Measurements from ENCODE around the gene CARD10. TPM values are rescaled to one million over a fixed set of nuclear protein-coding genes. Genes with fewer than 3 reads are reported as not detected.

CARD10 gene
- total and polyA plus RNA-seq, 2 donors, result 1.1 to 4.2 TPM

DNA sequence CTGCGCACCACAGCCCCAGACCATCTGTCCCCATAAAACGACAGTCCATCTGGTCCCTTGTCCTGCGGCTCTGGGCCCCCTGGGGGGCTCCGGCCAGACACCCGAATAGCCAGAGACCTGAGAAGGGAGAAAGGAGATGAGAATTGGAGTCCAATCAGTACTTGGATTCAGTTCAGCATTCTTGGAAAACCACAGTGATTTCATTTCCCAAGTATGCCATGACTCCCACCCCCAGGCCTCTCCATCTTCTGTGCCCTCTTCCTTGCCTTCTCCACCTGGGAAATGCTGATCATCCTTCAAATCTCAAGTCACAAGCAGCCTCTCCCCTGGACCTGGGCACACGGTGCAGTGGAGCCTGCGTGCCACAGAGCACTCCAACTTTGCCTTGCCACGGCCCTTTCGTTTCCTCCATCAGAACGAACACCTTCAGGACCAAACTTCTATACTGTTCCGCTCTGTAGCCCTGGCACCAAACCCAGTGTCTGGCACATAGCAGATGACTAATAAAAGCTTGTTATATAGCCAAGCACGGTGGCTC is 22.1 kb downstream of the CARD10 start:
- no peak for DNase-seq (ENCODE audit: low read depth in 6 of 9, low spot score in 9 of 9)
- 94% methylated on average over 12 of the region's 12 CpGs for whole genome bisulfite sequencing
- no peak overlapping the region for H3K27ac ChIP-seq (ENCODE audit: low read depth in 1 of 2, low read length in 1 of 2)
- no peak overlapping the region for H3K4me3 ChIP-seq (ENCODE audit: low read length in 2 of 2)
- H3K9me3 ChIP-seq (ENCODE audit: control insufficient read depth in 2 of 2, insufficient read depth in 1 of 2, low read length in 1 of 2), result peaks cover 0 to 3% of the 10 kb centered on the region in 2 donors
- no peaks in the 10 kb centered on the region for H3K36me3 ChIP-seq (ENCODE audit: control insufficient read depth in 2 of 2, insufficient read depth in 2 of 2, low read length in 1 of 2)
- H3K4me1 ChIP-seq (ENCODE audit: control insufficient read depth in 2 of 2, insufficient read depth in 2 of 2, low read length in 2 of 2), result peaks cover 0 to 25% of the 10 kb centered on the region in 2 donors
- peaks cover 0 to 21% of the 10 kb centered on the region in 2 donors for H3K27me3 ChIP-seq (ENCODE audit: control insufficient read depth in 2 of 2, insufficient read depth in 1 of 2, low read length in 1 of 2)

DNA sequence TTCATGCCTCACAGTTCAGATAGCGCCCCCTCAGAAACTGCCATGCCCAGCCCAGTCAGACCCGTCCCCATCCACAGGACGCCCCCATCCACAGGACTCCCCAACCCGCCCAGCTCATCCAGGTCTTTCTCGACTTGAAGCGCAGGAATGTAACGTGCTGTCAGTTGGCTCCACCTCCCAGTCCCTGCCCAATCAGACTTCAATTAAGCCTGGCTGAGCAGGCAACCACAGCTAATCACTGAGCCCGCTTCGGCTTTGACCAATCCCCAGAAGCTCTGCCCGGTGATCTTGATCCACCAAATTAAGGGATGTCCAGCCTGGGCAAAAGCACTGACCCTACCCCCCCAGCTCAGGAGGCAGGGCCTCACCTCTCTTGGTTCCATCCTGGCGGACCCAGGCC is 22.6 kb downstream of the CARD10 start:
- 93% methylated on average over 11 of the region's 11 CpGs for WGBS
- no peak for DNase-seq (ENCODE audit: low read depth in 6 of 9, low spot score in 9 of 9)
- Histone ChIP-seq H3K27me3 (ENCODE audit: control insufficient read depth in 2 of 2, insufficient read depth in 1 of 2, low read length in 1 of 2) (peaks cover 0 to 21% of the 10 kb centered on the region in 2 donors), H3K4me1 (ENCODE audit: control insufficient read depth in 2 of 2, insufficient read depth in 2 of 2, low read length in 2 of 2) (peaks cover 0 to 20% of the 10 kb centered on the region in 2 donors), H3K36me3 (ENCODE audit: control insufficient read depth in 2 of 2, insufficient read depth in 2 of 2, low read length in 1 of 2) (no peaks in the 10 kb centered on the region), H3K27ac (ENCODE audit: low read depth in 1 of 2, low read length in 1 of 2) (no peak overlapping the region), H3K4me3 (ENCODE audit: low read length in 2 of 2) (no peak overlapping the region), H3K9me3 (ENCODE audit: control insufficient read depth in 2 of 2, insufficient read depth in 1 of 2, low read length in 1 of 2) (peaks cover 0 to 6% of the 10 kb centered on the region in 2 donors)

DNA sequence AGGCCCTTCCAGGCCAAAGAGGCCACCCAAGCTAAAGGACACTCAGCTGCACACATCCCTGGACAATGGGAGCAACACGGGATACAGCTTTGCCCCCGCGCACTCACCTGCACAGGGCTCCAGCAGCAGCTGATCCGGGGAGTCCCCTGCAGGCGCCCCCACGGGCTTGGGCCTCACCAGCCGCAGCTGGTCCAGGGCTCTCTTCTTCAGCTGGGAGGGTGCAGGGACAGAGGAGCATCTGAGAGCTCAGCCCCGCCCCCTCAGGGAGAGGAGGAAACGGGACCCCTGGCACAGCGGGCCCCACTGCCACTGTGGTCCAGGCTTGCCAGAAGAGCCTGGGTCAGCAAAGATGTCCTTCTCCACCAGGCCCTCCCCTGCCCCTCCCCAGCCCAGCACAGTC is 25.2 kb downstream of the CARD10 start:
- Histone ChIP-seq H3K27me3 (ENCODE audit: control insufficient read depth in 2 of 2, insufficient read depth in 1 of 2, low read length in 1 of 2) (peaks cover 0 to 3% of the 10 kb centered on the region in 2 donors), H3K27ac (ENCODE audit: low read depth in 1 of 2, low read length in 1 of 2) (no peak overlapping the region), H3K36me3 (ENCODE audit: control insufficient read depth in 2 of 2, insufficient read depth in 2 of 2, low read length in 1 of 2) (no peaks in the 10 kb centered on the region), H3K4me1 (ENCODE audit: control insufficient read depth in 2 of 2, insufficient read depth in 2 of 2, low read length in 2 of 2) (peaks cover 0 to 16% of the 10 kb centered on the region in 2 donors), H3K9me3 (ENCODE audit: control insufficient read depth in 2 of 2, insufficient read depth in 1 of 2, low read length in 1 of 2) (peaks cover 0 to 7% of the 10 kb centered on the region in 2 donors), H3K4me3 (ENCODE audit: low read length in 2 of 2) (no peak overlapping the region)
- no peak for DNase-seq (ENCODE audit: low read depth in 6 of 9, low spot score in 9 of 9)
- WGBS, result 91% methylated on average over 10 of the region's 10 CpGs

DNA sequence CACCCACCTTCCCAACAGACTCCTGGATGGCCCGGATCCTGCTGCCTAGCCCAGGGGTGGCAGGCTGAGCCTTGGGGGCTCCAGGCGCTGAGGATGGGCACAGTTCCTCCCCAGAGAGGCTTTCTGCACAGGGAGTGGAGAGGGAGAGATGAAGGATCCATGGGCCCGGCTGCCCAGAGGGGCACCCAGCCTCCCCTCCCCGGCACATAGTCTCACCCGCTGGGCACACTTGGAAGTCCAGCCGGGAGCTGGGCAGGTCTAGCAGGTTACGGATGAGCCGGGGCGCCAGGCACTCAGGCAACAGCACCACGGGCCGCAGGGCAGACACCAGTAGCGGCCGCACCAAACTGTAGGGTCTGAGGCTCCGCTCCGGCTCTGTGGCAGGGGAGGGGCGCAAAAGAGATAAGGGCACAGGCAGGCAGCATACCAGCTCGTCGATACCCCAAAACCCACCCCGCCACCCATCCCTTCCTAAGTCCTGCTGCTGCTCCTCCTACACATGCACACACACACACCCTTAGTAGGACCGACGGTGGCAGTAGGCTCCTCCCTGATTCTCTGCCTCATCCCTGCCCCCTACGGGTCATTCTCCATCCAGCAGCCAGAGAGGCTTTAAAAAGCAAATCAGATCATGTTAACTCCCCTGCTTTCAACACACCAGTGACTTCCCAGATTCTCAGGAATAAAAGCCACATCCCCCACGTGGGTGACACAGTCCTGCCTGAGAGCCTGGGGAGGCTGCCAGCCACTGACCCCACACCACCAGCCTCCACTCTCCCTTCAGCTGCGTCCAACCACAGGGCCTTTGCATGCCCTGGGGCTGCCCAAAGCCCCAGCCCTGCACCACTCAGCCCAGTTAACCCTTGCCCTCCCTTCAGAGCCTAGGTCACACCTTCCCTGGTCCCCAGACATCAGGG is 26.5 kb downstream of the CARD10 start:
- H3K36me3 ChIP-seq (ENCODE audit: control insufficient read depth in 2 of 2, insufficient read depth in 2 of 2, low read length in 1 of 2), result no peaks in the 10 kb centered on the region
- DNase-seq (ENCODE audit: low read depth in 6 of 9, low spot score in 9 of 9), result peak in 1 of 9 donors; percentile 65
- H3K4me1 ChIP-seq (ENCODE audit: control insufficient read depth in 2 of 2, insufficient read depth in 2 of 2, low read length in 2 of 2), result peaks cover 7 to 26% of the 10 kb centered on the region in 2 donors

DNA sequence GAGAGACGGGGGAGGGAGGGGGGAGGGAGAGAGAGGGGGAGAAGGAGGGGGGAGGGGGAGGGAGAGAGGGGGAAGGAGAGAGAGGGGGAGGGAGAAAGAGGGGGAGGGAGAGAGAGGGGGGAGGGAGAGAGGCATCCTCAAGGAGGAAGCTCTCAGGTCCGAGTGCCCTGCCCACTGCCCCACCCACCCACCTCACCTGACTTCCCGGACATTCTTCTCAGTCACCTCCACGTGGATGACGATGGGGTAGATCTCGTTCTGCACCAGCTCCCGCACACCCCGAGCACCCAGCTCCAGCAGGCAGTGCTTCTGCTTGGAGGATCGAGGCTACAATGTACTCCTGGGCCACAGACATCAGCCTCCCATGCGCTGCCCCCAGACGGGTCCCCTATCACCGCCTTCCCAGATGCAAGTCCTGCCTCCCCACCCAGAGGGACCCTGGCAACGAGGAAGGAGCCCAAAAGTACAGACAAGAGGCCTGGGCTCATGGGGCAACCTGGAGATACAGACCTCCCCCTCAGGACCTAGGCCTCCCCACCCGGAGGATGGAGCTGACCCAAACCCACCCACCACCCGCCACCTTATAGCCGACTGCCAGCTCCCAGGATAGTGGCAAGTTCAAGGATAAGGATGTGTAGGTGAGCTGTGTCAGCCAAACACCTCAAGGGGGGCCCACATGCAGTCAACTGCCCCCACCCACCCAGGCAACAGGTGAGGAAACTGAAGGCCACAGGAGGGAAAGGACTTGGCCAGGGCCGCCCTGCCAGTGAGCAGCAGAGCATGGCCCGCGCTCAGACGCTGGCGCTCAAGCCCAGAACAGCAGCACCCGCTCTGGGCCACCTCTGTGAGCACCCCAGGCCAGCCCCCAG is 27.4 kb downstream of the CARD10 start:
- Histone ChIP-seq H3K9me3 (ENCODE audit: control insufficient read depth in 2 of 2, insufficient read depth in 1 of 2, low read length in 1 of 2) (peaks cover 0 to 4% of the 10 kb centered on the region in 2 donors), H3K27me3 (ENCODE audit: control insufficient read depth in 2 of 2, insufficient read depth in 1 of 2, low read length in 1 of 2) (peaks cover 0 to 1% of the 10 kb centered on the region in 2 donors), H3K4me3 (ENCODE audit: low read length in 2 of 2) (no peak overlapping the region), H3K36me3 (ENCODE audit: control insufficient read depth in 2 of 2, insufficient read depth in 2 of 2, low read length in 1 of 2) (no peaks in the 10 kb centered on the region), H3K27ac (ENCODE audit: low read depth in 1 of 2, low read length in 1 of 2) (no peak overlapping the region), H3K4me1 (ENCODE audit: control insufficient read depth in 2 of 2, insufficient read depth in 2 of 2, low read length in 2 of 2) (peaks cover 9 to 35% of the 10 kb centered on the region in 2 donors)
- DNase-seq (ENCODE audit: low read depth in 6 of 9, low spot score in 9 of 9), result no peak
- WGBS, result 90% methylated on average over 21 of the region's 22 CpGs

More for the DNA sequence above, 26.5 kb downstream of the CARD10 start:
- H3K9me3 ChIP-seq (ENCODE audit: control insufficient read depth in 2 of 2, insufficient read depth in 1 of 2, low read length in 1 of 2), result peaks cover 0 to 4% of the 10 kb centered on the region in 2 donors
- H3K27ac ChIP-seq (ENCODE audit: low read depth in 1 of 2, low read length in 1 of 2), result no peak overlapping the region
- H3K27me3 ChIP-seq (ENCODE audit: control insufficient read depth in 2 of 2, insufficient read depth in 1 of 2, low read length in 1 of 2), result peaks cover 0 to 3% of the 10 kb centered on the region in 2 donors
- no peak overlapping the region for H3K4me3 ChIP-seq (ENCODE audit: low read length in 2 of 2)
- WGBS, result 80% methylated on average over 24 of the region's 24 CpGs

DNA sequence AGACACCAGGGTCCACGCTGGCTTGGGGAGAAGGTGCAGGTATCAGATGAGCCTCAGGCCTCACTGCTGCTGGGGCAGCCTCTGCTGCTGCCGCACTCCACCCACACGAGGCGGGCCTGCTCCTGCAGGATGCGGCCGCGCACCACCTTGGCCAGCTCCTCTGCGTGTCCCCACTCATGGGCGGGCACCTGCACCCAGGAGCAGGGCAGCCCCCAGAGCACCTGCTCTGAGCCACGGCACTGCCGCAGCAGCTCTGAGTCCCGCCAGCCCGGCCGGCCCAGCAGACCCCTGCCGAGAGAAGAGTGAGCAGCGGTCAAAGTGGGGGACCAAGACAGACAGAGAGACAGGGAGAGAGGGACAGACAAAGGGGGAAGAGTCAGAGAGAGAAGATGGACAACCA is 28.1 kb downstream of the CARD10 start:
- Histone ChIP-seq H3K27ac (ENCODE audit: low read depth in 1 of 2, low read length in 1 of 2) (no peak overlapping the region), H3K9me3 (ENCODE audit: control insufficient read depth in 2 of 2, insufficient read depth in 1 of 2, low read length in 1 of 2) (peaks cover 0 to 5% of the 10 kb centered on the region in 2 donors), H3K4me3 (ENCODE audit: low read length in 2 of 2) (no peak overlapping the region), H3K4me1 (ENCODE audit: control insufficient read depth in 2 of 2, insufficient read depth in 2 of 2, low read length in 2 of 2) (peaks cover 12 to 41% of the 10 kb centered on the region in 2 donors), H3K36me3 (ENCODE audit: control insufficient read depth in 2 of 2, insufficient read depth in 2 of 2, low read length in 1 of 2) (no peaks in the 10 kb centered on the region), H3K27me3 (ENCODE audit: control insufficient read depth in 2 of 2, insufficient read depth in 1 of 2, low read length in 1 of 2) (peaks cover 0 to under 1% of the 10 kb centered on the region in 2 donors)
- WGBS, result 95% methylated on average over 16 of the region's 16 CpGs
- DNase-seq (ENCODE audit: low read depth in 6 of 9, low spot score in 9 of 9), result no peak

DNA sequence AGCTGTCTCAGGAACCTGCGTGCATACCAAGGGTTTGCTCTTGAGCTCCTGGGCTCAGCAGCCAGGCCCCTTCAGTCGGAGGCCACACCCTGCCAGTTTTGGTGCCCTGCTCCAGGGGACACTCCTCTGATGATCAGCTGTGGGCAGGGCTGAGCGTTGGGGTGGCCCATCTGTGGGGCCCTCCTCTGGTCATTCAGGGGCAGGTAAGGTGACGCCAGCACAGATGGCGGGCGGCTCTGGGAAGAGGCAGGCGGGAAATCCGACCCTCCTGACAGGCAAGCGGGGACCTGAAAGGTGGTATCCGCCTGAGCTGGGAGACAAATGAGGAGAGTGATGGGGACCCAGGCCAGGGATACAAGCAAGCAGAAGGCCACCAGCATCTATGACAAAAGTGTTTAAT is 29.2 kb downstream of the CARD10 start:
- Histone ChIP-seq H3K36me3 (ENCODE audit: control insufficient read depth in 2 of 2, insufficient read depth in 2 of 2, low read length in 1 of 2) (no peaks in the 10 kb centered on the region), H3K4me1 (ENCODE audit: control insufficient read depth in 2 of 2, insufficient read depth in 2 of 2, low read length in 2 of 2) (peaks cover 12 to 52% of the 10 kb centered on the region in 2 donors), H3K27ac (ENCODE audit: low read depth in 1 of 2, low read length in 1 of 2) (no peak overlapping the region), H3K27me3 (ENCODE audit: control insufficient read depth in 2 of 2, insufficient read depth in 1 of 2, low read length in 1 of 2) (peaks cover 0 to 2% of the 10 kb centered on the region in 2 donors), H3K9me3 (ENCODE audit: control insufficient read depth in 2 of 2, insufficient read depth in 1 of 2, low read length in 1 of 2) (peaks cover 0 to 8% of the 10 kb centered on the region in 2 donors), H3K4me3 (ENCODE audit: low read length in 2 of 2) (no peak overlapping the region)
- DNase-seq (ENCODE audit: low read depth in 6 of 9, low spot score in 9 of 9), result no peak
- WGBS, result 95% methylated on average over 10 of the region's 10 CpGs

DNA sequence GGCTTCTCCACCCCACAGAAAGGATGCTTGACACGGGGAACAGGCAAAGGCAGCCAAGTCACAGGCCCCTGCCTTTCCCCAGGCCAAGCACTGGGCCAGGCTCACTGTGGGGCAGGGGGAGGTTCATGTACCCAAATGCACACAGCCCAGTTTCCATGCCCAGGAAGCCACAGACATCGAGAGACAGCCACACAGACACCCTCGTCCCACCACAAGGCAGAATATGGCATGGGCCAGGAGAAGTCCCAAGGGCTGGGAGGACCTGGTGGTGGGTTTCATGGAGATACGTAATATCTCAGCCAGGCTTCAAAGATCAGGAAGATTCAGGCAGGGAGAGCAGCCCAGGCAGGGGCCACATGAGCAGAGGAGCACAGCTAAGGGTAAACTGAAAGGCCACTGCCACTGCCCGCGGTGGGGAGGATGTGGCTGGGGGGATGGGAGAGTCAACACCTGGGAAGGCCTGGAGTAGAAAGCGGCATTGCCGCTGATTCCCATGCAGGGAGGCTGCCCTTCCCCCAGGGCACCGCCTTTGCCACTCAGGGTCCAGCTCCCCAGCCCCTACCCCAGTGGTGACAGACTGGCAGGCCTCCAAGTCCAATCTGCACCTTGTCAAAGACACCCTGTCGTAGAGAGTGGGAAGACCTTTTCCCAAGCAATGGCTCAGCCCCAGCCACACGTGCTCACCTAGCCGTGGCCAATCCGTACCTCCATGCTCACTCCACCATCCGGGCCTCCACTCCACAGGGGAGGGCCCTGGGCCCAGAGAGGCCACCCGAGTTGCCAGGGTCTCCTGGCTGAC is 30.7 kb downstream of the CARD10 start:
- no peak for DNase-seq (ENCODE audit: low read depth in 6 of 9, low spot score in 9 of 9)
- peaks cover 0 to 8% of the 10 kb centered on the region in 2 donors for H3K9me3 ChIP-seq (ENCODE audit: control insufficient read depth in 2 of 2, insufficient read depth in 1 of 2, low read length in 1 of 2)
- WGBS, result 71% methylated on average over 15 of the region's 15 CpGs
- H3K27me3 ChIP-seq (ENCODE audit: control insufficient read depth in 2 of 2, insufficient read depth in 1 of 2, low read length in 1 of 2), result peaks cover 0 to 2% of the 10 kb centered on the region in 2 donors
- H3K36me3 ChIP-seq (ENCODE audit: control insufficient read depth in 2 of 2, insufficient read depth in 2 of 2, low read length in 1 of 2), result no peaks in the 10 kb centered on the region
- H3K4me1 ChIP-seq (ENCODE audit: control insufficient read depth in 2 of 2, insufficient read depth in 2 of 2, low read length in 2 of 2), result peaks cover 15 to 58% of the 10 kb centered on the region in 2 donors
- H3K4me3 ChIP-seq (ENCODE audit: low read length in 2 of 2), result no peak overlapping the region
- H3K27ac ChIP-seq (ENCODE audit: low read depth in 1 of 2, low read length in 1 of 2), result no peak overlapping the region

Data from thymus (tissue), 11 donors.